Peyer's patch (tissue), 4 donors: ENCODE measurements around the gene NCKAP5L. TPM values are rescaled to one million over a fixed set of nuclear protein-coding genes. Genes with fewer than 3 reads are reported as not detected.
A peak's percentile ranks its signal among the peaks of the same experiment; 100 is the strongest.
"Not testable (repeated sequence)": the region's sequence is repeated elsewhere in the genome, so short reads cannot be mapped to it uniquely, and the experiment has no call there.

ENCODE experiments used
- DNase-seq, 3 donors: peaks; one replicate each; pipeline ENCODE4 v3.0.0-alpha.2; 2017 to 2019
- H3K27ac ChIP-seq, 4 donors: fragments of 200-600 bp; sonication (generic); one replicate each; pipeline ENCODE4 v1.5.1; 2016 to 2019
- H3K27me3 ChIP-seq, 2 donors: fragments of 200-600 bp; sonication (generic); one replicate each; pipeline ENCODE4 v1.5.1; 2019
- H3K36me3 ChIP-seq, 3 donors: fragments of 200-600 bp; sonication (generic); one replicate each; pipeline ENCODE4 v1.5.1; 2016 to 2019
- H3K4me1 ChIP-seq, 4 donors: fragments of 200-600 bp; sonication (generic); one replicate each; pipeline ENCODE4 v1.5.1; 2016 to 2019
- H3K4me3 ChIP-seq, 4 donors: fragments of 200-600 bp; sonication (generic); 1 replicate in 3 of 4; 2 replicates in 1 of 4; pipeline ENCODE4 v1.5.1; 2016 to 2019; ENCODE audit warnings: mild to moderate bottlenecking in 1 of 4
- H3K9me3 ChIP-seq, 4 donors: fragments of 200-600 bp; sonication (generic); one replicate each; pipeline ENCODE4 v1.5.1; 2016 to 2019; ENCODE audit warnings: mild to moderate bottlenecking in 1 of 4
- CTCF ChIP-seq, 6 experiments: fragments of 450-650 bp in 4 of 6; fragments of 200-600 bp in 2 of 6; sonication (generic) in 1 of 6; IDR thresholded peaks; one replicate each; pipeline ENCODE4 v1.5.1; 2017 to 2019; ENCODE audit warnings: antibody characterized with exemption in 6 of 6, mild to moderate bottlenecking in 3 of 6, moderate library complexity in 1 of 6
- POLR2A ChIP-seq, 2 donors: fragments of 450-650 bp; IDR thresholded peaks; one replicate each; pipeline ENCODE4 v1.5.1; 2017; ENCODE audit warnings: antibody characterized with exemption in 2 of 2, mild to moderate bottlenecking in 2 of 2, moderate library complexity in 2 of 2
- total RNA-seq, 4 donors: library from RNA; depleted of rRNA; stranded (reverse); fragments of >200 nt; gene quantifications; one replicate each; pipeline ENCODE4 v1.1.0, GENCODE V29; 2016

Gene NCKAP5L
- total RNA-seq, 4 donors from 2014 or later: 3.3 to 16.5 (median 7.5) TPM

GRCh38 chr12:49776413-49776812, 51.8 kb downstream of the NCKAP5L start:
- no peak for TF ChIP-seq POLR2A (IDR thresholded peaks at IDR 0.05)
- TF ChIP-seq CTCF (IDR thresholded peaks at IDR 0.05): peak; percentile 50 to 77 (median 68)
- H3K27me3 ChIP-seq: no peaks in the 10 kb centered on the region
- no peak overlapping the region for H3K27ac ChIP-seq
- no peaks in the 10 kb centered on the region for H3K36me3 ChIP-seq
- peak in 2 of 3 donors; percentile 38 to 78 for DNase-seq
- no peaks in the 10 kb centered on the region for H3K9me3 ChIP-seq
- no peak overlapping the region for H3K4me3 ChIP-seq
- H3K4me1 ChIP-seq: no peaks in the 10 kb centered on the region

DNA sequence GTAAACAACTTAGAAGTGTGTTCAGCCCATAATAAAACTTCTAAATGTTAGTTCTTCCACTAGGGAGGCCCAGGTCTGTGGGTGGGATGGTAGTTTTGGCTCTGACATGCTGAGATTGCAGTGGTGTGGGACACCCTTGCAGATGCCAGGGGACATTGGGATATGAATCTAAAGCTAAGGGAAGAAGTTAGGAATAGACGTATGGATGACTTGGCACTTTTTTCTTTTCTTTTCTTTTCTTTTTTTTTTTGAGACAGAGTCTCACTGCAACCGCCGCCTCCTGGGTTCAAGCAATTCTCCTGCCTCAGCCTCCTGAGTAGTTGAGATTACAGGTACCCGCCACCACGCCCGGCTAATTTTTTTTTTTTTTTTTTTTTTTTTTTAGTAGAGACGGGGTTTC, 55.1 kb downstream of the NCKAP5L start:
- H3K4me3 ChIP-seq, H3K27me3 ChIP-seq, H3K27ac ChIP-seq, H3K4me1 ChIP-seq, H3K9me3 ChIP-seq, H3K36me3 ChIP-seq: not testable (repeated sequence)
- DNase-seq: peak in 1 of 3 donors; percentile 6

- TF ChIP-seq CTCF (IDR thresholded peaks at IDR 0.05) (no peak), POLR2A (IDR thresholded peaks at IDR 0.05) (no peak)
- Histone ChIP-seq H3K4me3 (no peak overlapping the region), H3K27me3 (no peaks in the 10 kb centered on the region), H3K4me1 (peaks cover 0 to 3% (median 0%) of the 10 kb centered on the region in 4 donors), H3K27ac (no peak overlapping the region), H3K36me3 (peaks cover 0 to 26% (median 2%) of the 10 kb centered on the region in 3 donors), H3K9me3 (no peaks in the 10 kb centered on the region)
- DNase-seq: no peak
These were observed 60.9 kb downstream of the NCKAP5L start for GRCh38 chr12:49767333-49767732.

- no peak for DNase-seq
- peaks cover 0 to 4% (median 0%) of the 10 kb centered on the region in 4 donors for H3K4me1 ChIP-seq
- H3K27me3 ChIP-seq: no peaks in the 10 kb centered on the region
- H3K36me3 ChIP-seq: peaks cover 0 to 38% (median 2%) of the 10 kb centered on the region in 3 donors
- no peak overlapping the region for H3K27ac ChIP-seq
- no peak for TF ChIP-seq POLR2A (IDR thresholded peaks at IDR 0.05)
- no peak for TF ChIP-seq CTCF (IDR thresholded peaks at IDR 0.05)
- H3K4me3 ChIP-seq: no peak overlapping the region
- H3K9me3 ChIP-seq: no peaks in the 10 kb centered on the region
These were observed 62.1 kb downstream of the NCKAP5L start for GRCh38 chr12:49766115-49766455.

DNA sequence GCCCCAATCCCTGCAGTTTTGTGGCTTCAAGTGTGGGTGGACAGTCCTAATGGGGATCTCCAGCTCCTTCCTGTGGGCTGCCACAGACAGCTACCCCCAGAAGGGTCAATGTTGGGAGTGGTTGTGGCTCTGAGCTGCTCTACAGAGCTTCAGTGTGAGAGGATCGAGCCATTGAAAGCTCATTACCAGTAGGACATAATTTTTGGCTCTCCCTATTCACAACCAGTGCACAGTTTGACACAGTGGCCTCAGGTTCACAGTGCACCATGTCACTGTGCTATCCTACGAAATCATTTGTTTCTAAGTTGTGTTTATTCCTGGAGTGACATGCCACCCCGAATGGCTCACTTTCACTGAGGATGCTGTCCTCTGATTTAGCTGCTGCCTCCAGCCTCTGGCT, 64.1 kb downstream of the NCKAP5L start:
- H3K36me3 ChIP-seq: peaks cover 0 to 58% (median 2%) of the 10 kb centered on the region in 3 donors
- TF ChIP-seq CTCF (IDR thresholded peaks at IDR 0.05) (no peak), POLR2A (IDR thresholded peaks at IDR 0.05) (no peak)
- no peak for DNase-seq
- no peaks in the 10 kb centered on the region for H3K27me3 ChIP-seq
- H3K4me1 ChIP-seq: peaks cover 0 to 4% (median 0%) of the 10 kb centered on the region in 4 donors
- no peaks in the 10 kb centered on the region for H3K9me3 ChIP-seq
- H3K4me3 ChIP-seq: no peak overlapping the region
- H3K27ac ChIP-seq: peak overlapping the region in 1 of 4 donors; percentile 22

DNA sequence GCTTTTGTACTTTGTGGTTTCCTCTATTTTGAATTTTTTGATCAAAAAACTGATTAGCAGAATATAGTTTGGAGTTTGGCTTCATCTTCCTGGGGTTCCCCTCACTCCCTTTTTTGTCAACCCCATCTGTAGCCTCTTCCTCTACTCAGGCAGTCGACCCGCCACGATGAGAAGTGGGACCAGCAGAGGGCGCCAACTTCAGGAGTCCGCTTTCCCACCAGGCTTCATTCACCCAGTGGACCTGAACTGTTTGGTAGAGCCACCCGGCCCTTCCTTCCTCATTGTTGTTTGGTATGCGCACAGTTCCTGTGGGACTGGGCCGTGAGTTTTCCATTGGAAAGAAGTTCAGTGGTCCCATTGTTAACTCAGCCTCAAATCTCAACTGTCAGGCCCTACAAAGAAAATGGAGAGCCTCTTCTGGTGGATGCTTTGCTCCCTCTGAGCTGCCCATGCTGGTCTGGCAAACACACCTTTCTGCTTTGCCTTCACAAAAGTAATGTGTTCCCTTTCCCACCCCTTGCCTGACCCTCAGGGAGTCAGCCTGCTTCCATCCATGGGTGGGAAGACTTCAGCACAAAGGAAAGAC, 65.1 kb downstream of the NCKAP5L start:
- Histone ChIP-seq H3K27ac (peak overlapping the region in 1 of 4 donors; percentile 22), H3K36me3 (peaks cover 0 to 68% (median 2%) of the 10 kb centered on the region in 3 donors), H3K4me1 (peaks cover 0 to 4% (median 0%) of the 10 kb centered on the region in 4 donors), H3K27me3 (no peaks in the 10 kb centered on the region), H3K9me3 (no peaks in the 10 kb centered on the region), H3K4me3 (no peak overlapping the region)
- peak; percentile 32 to 69 (median 53) for TF ChIP-seq CTCF (IDR thresholded peaks at IDR 0.05)
- no peak for TF ChIP-seq POLR2A (IDR thresholded peaks at IDR 0.05)
- peak; percentile 77 to 92 (median 86) for DNase-seq
